Activated CD8-positive, alpha-beta memory T cell treated with anti-CD3 and anti-CD28 coated beads, Interleukin-2, amount 50 U/mL, for 24 hours (primary cell): Measurements from ENCODE around the gene SNX1.

Experiments used
- DNase-seq: peaks from one replicate; pipeline ENCODE4 v3.0.0-alpha.2; 2020; ENCODE audit errors: extremely low read depth

Gene SNX1

DNA sequence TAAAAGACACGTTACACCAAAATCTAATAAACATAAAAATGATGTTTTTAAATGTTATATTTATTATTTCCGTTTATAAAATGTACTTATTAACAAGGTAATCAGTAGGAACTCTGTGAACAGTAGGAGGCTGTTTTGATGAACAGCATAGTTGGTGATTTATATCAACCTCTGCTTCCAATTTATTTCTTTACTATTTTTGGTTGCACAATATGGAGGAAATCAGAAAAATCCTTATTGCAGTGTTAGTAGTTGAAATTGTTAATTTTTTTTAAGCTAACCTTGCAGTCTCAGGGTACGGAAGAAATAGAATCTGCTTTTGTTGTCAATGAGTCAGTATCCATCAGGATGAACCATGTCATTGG lies 50.7 kb downstream of the SNX1 start:
- no peak for DNase-seq

DNA sequence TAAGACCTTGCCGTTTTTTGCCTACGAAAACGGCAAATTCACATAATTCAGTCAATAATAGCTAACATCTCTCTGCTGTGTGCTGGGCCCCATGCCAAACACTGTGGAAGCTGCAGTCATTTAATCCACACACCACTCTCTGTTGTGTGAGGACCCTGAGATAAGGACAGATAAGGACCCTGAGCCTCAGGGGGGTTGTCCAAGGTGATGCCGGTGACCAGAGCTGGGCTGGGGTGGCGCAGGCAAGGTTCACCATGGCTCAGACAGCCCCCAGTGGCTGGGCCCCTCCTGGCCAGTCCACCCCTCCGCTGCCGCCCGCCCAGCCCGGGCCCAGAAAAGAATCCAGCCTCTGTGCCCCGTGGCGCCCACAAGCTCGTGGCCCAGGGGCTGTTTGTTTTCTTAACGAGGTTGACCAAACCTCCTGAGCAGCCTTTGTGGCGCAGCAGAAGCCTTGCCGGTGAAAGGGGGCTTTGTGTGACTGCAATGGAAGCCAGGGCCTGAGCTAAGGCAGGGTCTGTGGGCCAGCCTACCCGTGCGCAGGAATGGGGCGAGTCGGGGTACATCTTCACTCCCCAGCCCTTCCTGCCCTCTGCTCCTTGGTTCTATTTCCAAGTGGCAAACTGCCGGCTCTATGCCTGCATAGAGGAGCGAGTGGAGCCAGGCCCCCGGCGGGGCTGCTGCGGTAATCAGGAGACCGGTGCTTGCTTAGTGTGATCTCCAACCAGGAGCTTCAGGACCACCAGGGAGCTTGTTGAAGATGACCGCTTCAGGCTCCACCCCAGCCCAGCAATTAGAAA lies 51.3 kb downstream of the SNX1 start:
- no peak for DNase-seq

DNA sequence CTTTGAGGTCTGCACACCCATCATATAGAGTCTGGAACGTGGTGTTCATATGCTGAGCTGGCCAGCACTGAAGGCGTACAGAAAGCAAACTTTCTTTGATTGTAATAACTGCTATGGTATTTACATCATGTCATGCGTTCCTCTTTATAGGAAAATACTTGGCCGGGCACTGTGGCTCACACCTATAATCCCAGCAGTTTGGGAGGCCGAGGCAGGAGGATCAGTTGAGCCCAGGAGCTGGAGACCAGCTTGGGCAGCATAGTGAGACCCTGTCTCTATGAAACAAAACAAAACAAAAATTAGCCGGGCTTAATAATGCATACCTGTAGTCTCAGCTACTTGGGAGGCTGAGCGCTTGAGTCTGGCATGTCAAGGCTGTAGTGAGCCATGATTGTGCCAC lies 52.4 kb downstream of the SNX1 start:
- DNase-seq = no peak

DNA sequence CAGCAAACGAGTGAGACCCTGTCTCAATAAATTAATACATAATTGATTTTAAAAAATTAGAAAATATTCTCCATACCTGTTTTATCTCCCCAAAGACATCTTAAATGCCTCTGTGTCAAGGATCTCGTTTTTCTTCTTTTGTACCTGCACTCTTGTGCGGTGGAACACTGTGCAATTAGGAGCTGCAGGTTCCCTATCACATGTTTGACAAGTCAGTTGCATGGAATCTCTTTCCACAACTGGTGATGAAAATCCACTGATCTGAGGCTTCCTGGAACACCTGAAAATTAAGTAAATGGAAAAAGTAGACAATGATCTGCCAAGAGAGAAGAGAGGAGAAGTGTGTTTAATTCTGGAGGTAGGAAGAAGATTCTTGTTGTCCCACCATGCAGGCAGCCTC lies 52.8 kb downstream of the SNX1 start:
- DNase-seq = no peak

DNA sequence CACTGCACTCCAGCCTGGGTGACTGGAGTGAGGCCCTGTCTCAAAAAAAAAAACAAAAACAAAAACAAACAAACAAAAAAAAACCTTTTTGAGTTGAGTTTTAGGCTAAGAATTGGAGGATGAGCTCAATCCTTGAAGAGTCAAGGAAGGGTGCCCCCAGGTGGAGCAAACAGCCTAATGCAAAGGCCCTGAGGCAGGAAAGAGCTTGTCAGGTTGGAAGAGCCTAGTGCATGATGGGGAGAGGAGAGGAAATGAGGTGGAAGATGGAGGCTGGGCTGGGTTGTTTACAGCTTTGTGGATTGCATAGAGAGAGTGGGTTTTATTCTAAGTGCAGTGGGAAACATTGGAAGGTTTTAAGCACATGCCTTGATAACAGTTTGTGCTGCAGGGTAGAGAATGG lies 53.6 kb downstream of the SNX1 start:
- DNase-seq = no peak

DNA sequence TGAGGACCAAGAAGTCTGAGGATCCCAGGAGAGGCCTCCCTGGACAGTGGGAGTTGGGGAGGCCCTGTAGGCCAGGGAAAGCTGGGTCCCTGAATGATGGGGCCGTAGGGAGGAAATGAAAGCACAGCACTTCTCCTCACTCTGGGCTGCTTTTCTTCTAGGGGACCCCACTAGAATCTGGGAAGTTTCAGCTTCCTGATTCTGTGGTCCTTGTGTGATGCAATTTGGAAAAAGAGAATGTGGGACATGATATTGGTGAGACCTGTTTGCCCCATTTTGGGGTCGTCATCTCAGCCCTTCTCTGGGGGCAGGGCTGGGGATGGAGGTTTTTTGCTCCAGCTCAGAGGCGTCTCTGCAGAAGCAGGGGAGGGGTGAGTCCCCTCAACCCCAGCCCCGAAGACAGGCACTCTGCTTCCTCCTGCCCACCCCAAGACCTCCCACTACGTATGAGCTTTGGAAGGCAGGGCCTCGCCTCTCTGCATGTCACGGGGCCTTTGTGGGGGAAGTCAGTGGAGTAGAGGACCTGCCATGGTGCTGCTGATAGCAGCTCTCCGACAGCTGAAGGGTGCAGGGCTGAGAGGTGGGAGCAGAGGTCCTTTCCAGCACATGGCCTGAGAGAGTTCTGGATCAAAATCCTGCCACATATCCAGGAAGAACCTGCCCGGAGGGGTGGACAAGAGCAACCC lies 54.3 kb downstream of the SNX1 start:
- DNase-seq = no peak

DNA sequence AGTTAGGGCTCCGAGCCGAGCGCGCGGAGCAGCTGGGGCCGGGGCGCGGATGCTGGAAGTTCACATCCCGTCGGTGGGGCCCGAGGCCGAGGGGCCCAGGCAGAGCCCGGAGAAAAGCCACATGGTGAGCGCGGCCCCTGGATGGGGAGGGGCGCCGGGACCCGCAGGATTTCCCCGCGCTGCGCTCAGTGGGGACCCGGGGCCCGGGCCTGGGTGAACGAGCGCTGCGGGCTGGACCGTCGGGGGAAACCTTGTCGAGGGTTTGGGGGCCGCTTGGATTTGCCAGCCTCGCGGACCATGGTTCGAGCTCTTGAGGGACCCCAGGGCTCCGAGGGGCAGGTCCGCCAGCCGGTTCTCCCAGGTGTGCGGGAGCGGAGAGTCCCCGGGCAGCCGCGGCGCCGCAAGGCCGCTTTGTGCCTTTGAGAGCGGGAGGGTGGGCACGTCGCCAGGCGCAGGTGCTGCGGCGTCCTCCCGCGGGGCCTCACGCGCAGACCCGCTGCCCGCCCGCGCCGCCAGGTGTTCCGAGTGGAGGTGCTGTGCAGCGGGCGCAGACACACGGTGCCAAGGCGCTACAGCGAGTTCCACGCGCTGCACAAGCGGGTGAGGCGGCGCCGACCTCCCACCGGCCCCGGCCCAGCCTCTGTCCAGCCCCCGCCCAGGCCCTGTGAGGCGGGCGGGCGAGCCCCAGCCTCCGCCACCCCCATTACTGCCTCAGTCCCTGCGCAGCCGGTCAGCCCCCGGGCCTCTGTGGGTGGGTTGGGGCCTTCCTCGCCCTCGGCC lies 56.1 kb downstream of the SNX1 start, which contains the start of gene SNX22:
TSS of gene SNX22 (plus strand) at position 5 of the 780 bp plus-strand sequence. CDS start at position 50, 45 bp downstream.
- DNase-seq = no peak

DNA sequence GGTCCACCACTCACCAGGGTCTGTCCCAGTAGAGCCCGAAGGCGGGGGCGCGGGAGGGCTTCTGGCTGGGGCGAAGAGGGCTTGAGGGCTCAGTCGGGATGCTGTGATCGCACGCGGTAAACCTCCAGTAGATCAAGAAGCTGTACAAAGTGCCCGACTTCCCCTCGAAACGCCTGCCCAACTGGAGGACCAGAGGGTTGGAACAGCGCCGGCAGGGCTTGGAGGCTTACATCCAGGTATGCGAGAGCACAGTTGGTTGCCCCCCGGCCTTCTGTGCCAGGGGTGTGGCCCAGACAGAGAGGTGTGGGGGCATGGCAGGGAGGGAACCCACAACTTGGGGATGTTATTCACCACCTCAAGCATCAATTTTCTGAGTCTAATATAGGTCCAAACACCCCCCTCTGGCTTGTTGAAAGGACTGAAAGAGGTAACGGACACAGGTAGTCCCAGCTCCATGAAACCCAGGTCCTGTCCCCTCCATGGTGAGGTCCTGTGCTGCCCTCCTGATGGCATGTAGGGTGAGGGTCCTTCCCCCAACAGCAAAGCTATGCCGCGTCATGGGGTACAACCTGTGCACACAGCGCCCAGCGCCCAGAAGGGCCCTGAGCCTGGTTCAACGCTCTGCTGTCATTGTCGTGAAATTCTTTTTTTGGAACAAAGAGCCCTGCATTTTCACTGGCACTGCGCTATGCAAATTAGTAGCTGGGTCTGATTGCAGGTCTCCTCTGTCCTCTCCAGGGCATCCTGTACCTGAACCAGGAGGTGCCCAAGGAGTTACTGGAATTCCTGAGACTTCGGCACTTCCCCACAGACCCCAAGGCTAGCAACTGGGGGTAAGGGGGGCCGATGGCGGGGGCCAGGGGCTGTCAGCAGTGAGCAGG lies 57.0 kb downstream of the SNX1 start:
- no peak for DNase-seq

DNA sequence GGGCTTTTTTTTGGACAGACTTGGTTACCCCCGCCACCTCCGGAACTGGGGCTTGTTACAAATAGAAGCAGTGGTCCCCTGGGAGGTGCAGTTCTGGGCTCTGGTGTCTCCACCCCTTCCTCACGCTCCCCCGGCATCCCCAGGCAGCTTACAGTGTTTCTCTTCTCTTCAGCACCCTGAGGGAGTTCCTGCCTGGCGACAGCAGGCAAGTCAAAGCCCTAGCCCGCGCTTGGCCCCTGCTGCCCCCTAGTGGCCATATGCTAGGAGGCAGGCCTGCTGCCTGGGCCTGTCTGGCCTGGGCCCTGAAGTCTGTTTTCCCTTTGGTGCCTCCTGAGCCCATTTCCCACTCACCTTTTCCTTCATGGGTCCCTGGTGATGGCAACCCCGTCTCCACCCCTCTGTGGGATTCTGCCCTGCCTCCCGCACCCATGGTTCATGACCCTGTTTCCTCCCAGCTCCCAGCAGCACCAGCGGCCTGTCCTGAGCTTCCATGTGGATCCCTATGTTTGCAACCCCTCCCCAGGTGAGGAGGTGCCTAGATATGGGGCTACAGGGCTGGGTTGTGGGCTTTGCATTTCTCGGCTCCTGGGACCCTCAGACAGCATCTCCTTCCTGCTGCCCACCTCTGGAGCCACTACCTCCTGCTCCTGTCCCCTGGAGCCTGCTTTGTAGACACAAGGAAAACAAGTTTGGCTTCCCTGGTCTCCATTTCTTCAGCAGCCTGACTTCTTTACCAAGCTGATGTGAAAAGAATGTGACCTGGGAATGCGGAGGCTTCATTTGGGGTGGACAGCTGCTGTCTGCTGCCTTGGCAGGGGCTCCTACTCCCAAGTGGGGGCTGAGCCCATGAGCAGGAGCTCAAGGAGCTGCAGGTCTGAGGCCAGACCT lies 57.9 kb downstream of the SNX1 start:
- DNase-seq = peak; percentile 72

DNA sequence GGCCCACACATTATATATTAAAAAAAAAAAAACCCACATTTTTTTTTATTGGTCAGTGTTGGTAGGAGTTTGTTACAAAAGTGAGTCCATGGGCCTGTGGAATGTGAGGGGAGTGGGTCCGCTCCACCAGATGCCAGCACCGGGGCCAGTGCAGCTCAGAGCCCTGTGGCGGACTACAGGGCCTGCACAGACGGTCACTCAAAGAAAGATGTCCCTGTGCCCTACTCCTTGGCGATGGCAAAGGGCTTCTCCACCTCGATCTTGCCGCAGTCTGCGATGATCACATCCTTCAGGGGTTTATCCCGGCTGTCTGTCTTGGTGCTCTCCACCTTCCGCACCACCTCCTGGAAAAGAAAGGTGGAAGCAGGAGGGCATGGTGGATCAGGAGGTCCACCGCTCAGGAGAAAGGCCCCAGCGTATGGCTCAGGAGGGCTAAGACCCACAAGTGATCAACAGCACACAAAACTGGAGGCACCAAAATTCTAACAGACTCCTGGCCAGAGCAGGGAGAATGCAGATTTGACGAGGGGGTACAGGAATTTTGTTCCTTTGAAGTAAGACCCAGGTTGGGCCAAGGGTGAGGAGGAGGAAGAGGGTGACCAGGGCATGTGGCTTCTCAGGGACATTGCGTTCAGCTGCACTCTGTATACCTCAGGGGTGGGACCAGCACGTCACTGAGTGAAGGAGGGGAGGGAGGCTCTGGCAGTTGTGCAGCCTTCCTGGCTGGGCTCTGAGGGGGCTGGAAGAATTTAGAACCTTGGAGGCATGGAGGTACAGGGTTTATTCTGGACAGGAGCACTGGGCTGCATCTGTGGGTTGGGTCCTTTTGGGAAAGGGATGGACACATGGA lies 60.2 kb downstream of the SNX1 start:
- DNase-seq = no peak

DNA sequence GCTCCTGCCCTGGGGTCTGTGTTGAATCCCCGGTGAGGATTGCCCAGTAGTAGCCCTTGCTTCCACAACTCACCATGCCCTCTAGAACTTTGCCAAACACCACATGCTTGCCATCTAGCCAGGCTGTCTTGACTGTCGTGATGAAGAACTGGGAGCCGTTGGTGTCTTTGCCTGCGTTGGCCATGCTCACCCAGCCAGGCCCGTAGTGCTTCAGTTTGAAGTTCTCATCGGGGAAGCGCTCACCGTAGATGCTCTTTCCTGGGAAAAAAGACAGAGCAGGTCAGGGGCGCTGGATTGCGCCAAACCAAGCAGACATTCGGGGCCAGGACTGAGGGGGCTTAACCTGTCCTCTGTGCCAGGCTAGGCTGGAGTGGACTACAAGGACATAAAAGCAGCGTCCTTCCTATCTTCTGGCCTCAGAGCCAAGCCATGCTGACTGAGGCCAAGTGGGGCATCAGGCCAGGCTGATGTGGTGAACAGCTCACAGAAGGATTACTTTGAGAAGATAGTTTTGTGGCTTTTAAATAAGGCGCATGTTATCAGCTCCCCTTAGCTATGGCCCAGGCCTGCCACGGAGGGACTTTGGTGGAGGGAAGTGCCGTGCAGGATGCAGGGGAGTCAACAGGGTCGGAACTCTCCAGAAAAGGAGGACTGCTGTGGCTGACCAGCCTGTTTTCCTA lies 61.0 kb downstream of the SNX1 start:
- DNase-seq = no peak

DNA sequence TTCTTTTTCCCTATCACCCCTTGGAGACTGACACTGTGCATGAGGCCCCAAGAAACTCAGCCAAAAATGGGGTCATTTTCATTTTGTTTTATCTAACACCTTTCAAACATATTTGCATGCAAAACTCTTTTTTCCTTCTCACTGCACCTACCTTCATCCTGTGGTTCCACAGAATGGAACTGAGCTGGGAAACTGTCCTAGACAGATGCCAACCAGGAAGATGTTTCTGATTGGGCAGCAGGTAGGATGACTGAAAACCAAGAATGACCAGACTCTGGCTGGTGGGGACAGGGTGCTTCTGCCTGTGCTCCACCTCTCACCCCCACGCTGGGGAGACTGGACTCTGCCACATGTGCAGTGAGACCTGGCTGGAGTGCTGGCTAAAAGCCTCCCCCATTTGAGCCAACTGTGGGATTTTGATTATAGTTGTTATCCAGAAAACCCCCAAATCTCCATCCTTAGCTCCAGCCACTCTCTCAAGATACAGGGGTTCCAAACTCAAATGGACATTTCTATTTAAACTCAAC lies 61.9 kb downstream of the SNX1 start:
- DNase-seq = no peak

DNA sequence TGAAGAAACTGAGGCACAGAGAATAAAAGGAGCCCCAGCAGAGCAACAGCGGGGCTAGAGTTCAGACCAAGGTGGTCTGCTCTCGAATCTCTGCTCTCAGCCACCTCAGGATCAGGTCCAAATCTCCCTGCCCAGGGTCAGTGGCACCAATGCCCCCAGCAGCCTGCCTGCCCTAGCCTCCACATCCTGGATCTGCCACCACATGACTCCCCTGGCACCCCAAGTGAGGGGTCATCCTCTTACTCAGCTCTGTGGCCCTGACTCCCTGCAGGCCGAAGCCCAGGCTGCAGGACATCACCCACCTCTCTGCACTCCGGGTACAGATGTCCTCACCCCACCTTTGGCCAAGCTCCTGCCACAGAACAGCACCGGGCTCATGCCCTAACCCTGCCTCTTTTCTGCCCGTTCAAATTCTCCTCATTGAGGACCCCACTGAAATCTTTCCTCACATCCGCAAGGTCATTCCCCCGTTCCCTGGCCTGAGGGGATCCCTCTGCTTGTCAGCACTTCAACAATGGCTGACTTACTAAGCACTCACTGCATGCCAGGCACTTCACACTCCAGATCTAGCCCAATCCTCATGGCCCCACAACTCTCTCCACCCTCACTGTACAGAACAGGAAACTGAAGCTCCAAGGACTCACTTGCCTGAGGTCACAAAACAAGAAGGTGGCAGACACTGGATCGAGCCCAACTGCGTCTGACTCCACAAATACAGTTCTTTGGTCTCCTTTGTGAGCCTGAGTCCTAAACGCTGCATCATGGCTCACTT lies 62.8 kb downstream of the SNX1 start:
- no peak for DNase-seq

DNA sequence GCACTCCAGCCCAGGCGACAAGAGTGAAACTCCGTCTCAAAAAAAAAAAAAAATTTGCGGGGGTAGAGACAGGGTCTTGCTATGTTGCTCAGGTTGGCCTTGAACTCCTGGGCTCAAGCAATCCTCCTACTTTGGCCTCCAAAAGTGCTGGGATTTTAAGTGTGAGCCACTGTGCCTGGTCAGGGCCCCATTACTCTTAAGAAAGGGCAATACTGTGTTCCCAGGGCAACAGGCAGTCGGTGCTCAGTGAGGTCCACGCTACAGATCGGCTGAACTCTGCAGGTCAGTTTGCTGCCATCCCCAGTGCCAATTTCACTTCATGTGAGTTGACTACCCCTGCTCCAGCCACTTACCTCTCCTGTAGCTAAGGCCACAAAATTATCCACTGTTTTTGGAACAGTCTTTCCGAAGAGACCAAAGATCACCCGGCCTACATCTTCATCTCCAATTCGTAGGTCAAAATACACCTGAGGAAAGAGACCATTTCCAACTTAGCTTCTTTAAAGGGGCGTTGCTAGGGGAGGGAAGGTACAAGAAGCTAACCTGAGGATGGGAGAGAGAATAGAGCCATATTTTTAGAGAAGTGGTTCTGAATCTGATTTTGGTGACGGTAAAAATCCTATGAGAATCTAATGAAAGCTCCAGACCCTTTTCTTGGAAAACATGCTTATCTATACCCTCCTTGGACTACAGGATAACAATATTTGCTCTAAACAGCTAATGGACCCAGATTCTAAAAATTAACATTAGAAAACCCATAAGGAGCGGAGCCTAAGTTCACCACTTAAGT lies 66.1 kb downstream of the SNX1 start:
- no peak for DNase-seq

DNA sequence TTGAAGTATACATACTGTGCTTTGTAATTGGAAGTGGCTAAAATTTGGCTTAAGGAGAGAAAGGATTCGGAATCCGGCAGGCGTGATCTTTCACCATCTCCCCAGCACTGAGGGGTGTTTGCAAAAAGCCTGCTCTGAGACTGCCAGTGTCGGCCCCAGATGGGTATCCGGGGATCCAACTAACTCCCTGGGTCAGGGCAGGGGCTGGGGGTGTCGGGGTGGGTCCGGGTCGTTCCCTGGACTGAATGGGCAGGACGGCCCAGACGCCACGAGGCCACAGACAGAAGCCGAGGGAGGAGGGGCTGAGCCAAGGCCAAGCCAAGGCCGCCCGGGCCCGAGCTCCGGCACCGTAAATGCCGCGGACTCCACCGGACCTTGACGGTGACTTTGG lies 66.7 kb downstream of the SNX1 start:
- DNase-seq = no peak

DNA sequence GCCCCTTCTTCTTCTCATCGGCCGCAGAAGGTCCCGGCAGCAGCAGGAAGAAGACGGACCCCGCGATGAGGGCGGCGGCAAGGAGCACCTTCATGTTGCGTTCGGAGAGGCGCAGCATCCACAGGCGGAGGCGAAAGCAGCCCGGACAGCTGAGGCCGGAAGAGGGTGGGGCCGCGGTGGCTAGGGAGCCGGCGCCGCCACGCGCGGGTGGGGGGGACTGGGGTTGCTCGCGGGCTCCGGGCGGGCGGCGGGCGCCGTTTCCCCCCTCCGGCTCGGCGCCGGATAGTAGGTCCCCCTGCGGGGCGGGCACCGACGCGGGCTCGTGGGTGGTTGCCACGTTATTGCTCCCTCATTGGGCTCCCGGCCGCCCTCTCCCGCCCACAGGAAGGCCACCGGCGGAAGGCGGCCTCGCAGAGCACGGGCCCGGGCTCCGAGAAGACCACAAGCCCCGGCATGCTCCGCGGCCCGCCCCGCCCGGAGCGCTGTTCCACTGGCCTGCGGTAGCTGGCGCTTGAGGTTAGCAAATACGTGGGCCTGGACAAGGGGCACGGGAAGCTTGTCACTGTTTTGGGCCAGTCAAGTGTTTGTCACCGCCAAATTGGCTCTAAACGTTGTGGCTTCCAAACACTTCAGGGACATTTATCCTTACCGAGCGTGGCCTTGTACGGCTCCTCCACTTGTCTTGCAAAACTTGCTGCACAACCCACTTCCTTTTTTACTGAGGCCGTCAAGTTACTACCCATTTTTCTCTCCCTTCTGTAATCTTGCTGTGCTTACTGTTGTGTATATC lies 67.3 kb downstream of the SNX1 start, which contains the start of gene PPIB:
TSS of gene PPIB (minus strand) at position 154 of the 790 bp plus-strand sequence. CDS start at position 118, 36 bp downstream.
- DNase-seq = peak; percentile 91
